ENCODE data around the gene GPR171.
A peak's percentile ranks its signal among the peaks of the same experiment; 100 is the strongest.

The GPR171 gene

DNA sequence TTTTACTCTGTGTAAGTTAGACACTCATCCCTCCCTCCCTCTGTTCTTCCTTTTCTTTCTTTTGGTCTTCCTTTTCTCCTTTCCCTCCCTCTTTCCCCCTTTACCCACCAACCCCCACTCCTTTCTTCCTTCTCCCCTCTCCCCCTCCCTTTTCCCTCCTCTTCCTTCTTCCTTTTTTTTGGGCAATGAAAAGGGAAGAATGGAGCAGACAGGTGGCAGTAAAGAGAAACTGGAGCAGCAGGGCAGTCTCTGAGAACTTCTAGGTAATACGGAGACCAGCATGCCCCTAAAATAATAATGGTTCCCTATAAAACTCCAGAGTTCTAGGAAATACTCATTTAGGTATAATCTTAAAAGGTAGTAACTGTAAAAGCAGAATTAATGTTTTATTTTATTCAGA is 11.4 kb upstream of the GPR171 start:
- peaks cover 7 to 22% of the 10 kb centered on the region in 2 donors for H3K4me1 ChIP-seq (ENCODE audit: control insufficient read depth in 1 of 2, insufficient read depth in 2 of 2, low read length in 2 of 2)
- no peak overlapping the region for H3K9ac ChIP-seq (ENCODE audit: low read depth in 1 of 2, low read length in 2 of 2)
- no peaks in the 10 kb centered on the region for H3K36me3 ChIP-seq (ENCODE audit: control insufficient read depth in 1 of 2, insufficient read depth in 2 of 2, low read length in 2 of 2)
- no peak overlapping the region for H3K4me3 ChIP-seq (ENCODE audit: low read depth in 1 of 2, low read length in 2 of 2)
- no peak overlapping the region for H3K27ac ChIP-seq (ENCODE audit: low read depth, low read length)
- no peaks in the 10 kb centered on the region for H3K27me3 ChIP-seq (ENCODE audit: control insufficient read depth in 1 of 2, insufficient read depth in 2 of 2, low read length in 2 of 2)
- H3K9me3 ChIP-seq (ENCODE audit: control insufficient read depth in 1 of 2, low read length in 2 of 2): no peaks in the 10 kb centered on the region

DNA sequence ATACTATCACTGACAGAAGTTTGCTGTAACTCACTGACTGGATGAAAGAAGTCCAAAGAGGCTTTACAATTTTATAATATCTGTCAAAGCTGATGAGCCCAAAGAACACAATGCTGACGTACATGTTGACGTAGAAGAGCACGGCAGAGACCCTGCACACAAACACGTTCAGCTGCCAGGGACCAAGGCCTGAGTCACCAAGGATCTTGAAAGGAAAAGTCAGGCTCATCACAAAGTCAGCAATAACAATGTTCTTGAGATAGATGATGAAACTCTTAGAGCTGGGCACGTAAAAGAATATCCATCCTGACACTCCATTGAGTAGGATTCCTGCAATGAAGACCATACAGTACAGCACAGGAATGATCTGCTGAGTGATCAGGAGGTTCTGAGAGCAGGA is 10.9 kb upstream of the GPR171 start:
- H3K36me3 ChIP-seq (ENCODE audit: control insufficient read depth in 1 of 2, insufficient read depth in 2 of 2, low read length in 2 of 2): no peaks in the 10 kb centered on the region
- H3K9me3 ChIP-seq (ENCODE audit: control insufficient read depth in 1 of 2, low read length in 2 of 2): no peaks in the 10 kb centered on the region
- H3K9ac ChIP-seq (ENCODE audit: low read depth in 1 of 2, low read length in 2 of 2): no peak overlapping the region
- H3K4me1 ChIP-seq (ENCODE audit: control insufficient read depth in 1 of 2, insufficient read depth in 2 of 2, low read length in 2 of 2): peaks cover 7 to 22% of the 10 kb centered on the region in 2 donors
- no peak overlapping the region for H3K4me3 ChIP-seq (ENCODE audit: low read depth in 1 of 2, low read length in 2 of 2)
- H3K27ac ChIP-seq (ENCODE audit: low read depth, low read length): no peak overlapping the region
- H3K27me3 ChIP-seq (ENCODE audit: control insufficient read depth in 1 of 2, insufficient read depth in 2 of 2, low read length in 2 of 2): no peaks in the 10 kb centered on the region

DNA sequence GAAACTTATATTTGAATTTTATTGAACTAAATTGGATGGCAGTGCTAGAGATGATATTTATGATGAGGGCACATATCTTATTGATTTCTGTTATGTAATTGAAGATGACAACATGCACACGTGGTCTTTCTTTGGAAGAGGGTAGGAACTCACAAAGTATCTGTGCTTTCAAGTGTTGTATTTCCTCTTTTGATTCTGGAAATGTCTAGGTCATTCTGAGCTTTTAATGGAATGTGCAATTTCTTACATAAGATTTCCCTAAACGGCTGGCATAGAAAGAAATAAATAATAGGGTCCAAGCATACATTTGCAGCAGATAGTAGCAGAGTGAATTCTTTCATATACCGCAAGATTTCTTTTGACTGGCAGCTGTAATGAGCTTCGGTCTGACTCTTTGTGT is 10.1 kb upstream of the GPR171 start:
- H3K36me3 ChIP-seq (ENCODE audit: control insufficient read depth in 1 of 2, insufficient read depth in 2 of 2, low read length in 2 of 2): no peaks in the 10 kb centered on the region

DNA sequence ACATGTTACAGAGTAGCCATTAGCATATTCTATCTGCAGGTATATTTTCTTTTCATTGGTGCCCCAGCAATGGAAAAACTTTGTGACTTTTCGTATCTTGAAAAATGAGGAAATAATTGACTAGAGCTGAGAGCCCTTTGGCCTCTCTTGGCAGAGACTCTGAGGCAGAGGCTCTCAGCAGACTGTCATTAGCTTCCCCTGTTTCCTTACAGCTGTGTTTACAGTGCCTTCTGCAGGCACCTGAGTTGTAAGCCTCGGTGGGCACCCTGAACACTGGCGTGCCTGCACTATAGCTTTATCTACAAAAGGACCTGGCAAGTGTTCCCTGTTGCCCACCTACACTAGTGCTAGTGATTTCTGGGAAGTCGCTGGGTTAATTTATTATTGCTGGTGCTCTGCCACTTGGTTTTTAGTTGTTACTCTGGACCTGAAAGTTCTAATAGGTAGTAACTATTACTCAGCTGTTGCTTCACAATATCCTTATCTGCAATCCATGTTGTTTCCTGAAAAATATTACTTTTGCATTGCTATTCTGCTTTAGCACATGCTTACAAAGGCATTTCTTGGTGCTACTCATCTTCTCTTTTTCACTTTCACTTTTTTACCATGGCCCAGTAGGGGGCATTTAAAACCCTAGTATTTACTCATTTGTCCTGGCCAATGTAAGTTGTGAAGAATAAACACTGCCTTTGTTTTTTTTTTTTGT is 7.8 kb upstream of the GPR171 start:
- Histone ChIP-seq H3K9me3 (ENCODE audit: control insufficient read depth in 1 of 2, low read length in 2 of 2) (no peaks in the 10 kb centered on the region), H3K27ac (ENCODE audit: low read depth, low read length) (no peak overlapping the region), H3K27me3 (ENCODE audit: control insufficient read depth in 1 of 2, insufficient read depth in 2 of 2, low read length in 2 of 2) (no peaks in the 10 kb centered on the region), H3K36me3 (ENCODE audit: control insufficient read depth in 1 of 2, insufficient read depth in 2 of 2, low read length in 2 of 2) (no peaks in the 10 kb centered on the region), H3K4me1 (ENCODE audit: control insufficient read depth in 1 of 2, insufficient read depth in 2 of 2, low read length in 2 of 2) (peaks cover 7 to 22% of the 10 kb centered on the region in 2 donors), H3K4me3 (ENCODE audit: low read depth in 1 of 2, low read length in 2 of 2) (peak overlapping the region; percentile 45 to 51), H3K9ac (ENCODE audit: low read depth in 1 of 2, low read length in 2 of 2) (no peak overlapping the region)

More for the DNA sequence above, 10.1 kb upstream of the GPR171 start:
- Histone ChIP-seq H3K4me3 (ENCODE audit: low read depth in 1 of 2, low read length in 2 of 2) (no peak overlapping the region), H3K9me3 (ENCODE audit: control insufficient read depth in 1 of 2, low read length in 2 of 2) (no peaks in the 10 kb centered on the region), H3K4me1 (ENCODE audit: control insufficient read depth in 1 of 2, insufficient read depth in 2 of 2, low read length in 2 of 2) (peaks cover 7 to 22% of the 10 kb centered on the region in 2 donors), H3K27ac (ENCODE audit: low read depth, low read length) (no peak overlapping the region), H3K27me3 (ENCODE audit: control insufficient read depth in 1 of 2, insufficient read depth in 2 of 2, low read length in 2 of 2) (no peaks in the 10 kb centered on the region), H3K9ac (ENCODE audit: low read depth in 1 of 2, low read length in 2 of 2) (no peak overlapping the region)

DNA sequence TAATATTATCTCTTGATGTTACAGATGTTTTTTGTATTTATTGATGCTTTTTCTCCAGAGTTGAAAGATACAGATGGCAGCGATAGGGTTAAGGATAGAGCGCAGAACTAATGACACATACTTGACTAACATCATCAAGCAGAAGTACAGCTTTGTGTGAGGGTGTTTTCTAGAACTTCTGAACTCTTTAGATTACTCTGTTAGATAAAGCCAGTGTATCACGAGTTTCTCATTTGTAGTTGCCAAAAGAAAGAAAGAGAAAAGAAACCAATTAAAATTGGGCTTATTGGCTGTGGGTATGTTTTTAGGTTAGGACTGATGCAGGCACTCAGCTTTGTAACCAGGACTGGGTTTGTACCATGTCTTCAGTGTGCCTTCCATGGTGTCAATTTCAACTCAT is 6.6 kb upstream of the GPR171 start:
- H3K27ac ChIP-seq (ENCODE audit: low read depth, low read length): no peak overlapping the region

DNA sequence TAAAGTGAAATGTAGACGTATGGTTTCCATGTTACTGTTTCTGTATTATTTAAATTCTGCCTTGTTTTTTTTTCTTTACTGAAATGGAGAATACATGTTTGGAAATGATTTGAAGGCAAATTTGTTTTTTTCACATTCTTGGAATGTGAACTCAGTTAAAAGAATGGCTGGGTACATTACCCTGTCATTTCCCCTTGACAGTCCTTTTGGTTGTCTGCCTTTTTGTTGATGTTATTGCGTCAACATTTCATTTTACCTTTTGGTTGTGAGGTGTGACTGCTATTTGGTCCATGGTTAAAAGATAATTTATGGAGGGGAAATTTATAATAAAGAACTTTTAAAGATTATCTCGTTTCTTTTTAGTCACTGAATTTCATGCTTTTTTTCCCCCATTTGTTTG is 3.2 kb upstream of the GPR171 start:
- Histone ChIP-seq H3K36me3 (ENCODE audit: control insufficient read depth in 1 of 2, insufficient read depth in 2 of 2, low read length in 2 of 2) (no peaks in the 10 kb centered on the region), H3K27ac (ENCODE audit: low read depth, low read length) (no peak overlapping the region), H3K4me3 (ENCODE audit: low read depth in 1 of 2, low read length in 2 of 2) (no peak overlapping the region), H3K9me3 (ENCODE audit: control insufficient read depth in 1 of 2, low read length in 2 of 2) (no peaks in the 10 kb centered on the region), H3K9ac (ENCODE audit: low read depth in 1 of 2, low read length in 2 of 2) (no peak overlapping the region), H3K4me1 (ENCODE audit: control insufficient read depth in 1 of 2, insufficient read depth in 2 of 2, low read length in 2 of 2) (peaks cover 7 to 16% of the 10 kb centered on the region in 2 donors), H3K27me3 (ENCODE audit: control insufficient read depth in 1 of 2, insufficient read depth in 2 of 2, low read length in 2 of 2) (no peaks in the 10 kb centered on the region)

More for the DNA sequence above, 6.6 kb upstream of the GPR171 start:
- H3K9ac ChIP-seq (ENCODE audit: low read depth in 1 of 2, low read length in 2 of 2): no peak overlapping the region
- H3K4me3 ChIP-seq (ENCODE audit: low read depth in 1 of 2, low read length in 2 of 2): no peak overlapping the region
- H3K4me1 ChIP-seq (ENCODE audit: control insufficient read depth in 1 of 2, insufficient read depth in 2 of 2, low read length in 2 of 2): peaks cover 7 to 22% of the 10 kb centered on the region in 2 donors
- H3K36me3 ChIP-seq (ENCODE audit: control insufficient read depth in 1 of 2, insufficient read depth in 2 of 2, low read length in 2 of 2): no peaks in the 10 kb centered on the region
- no peaks in the 10 kb centered on the region for H3K27me3 ChIP-seq (ENCODE audit: control insufficient read depth in 1 of 2, insufficient read depth in 2 of 2, low read length in 2 of 2)
- no peaks in the 10 kb centered on the region for H3K9me3 ChIP-seq (ENCODE audit: control insufficient read depth in 1 of 2, low read length in 2 of 2)

DNA sequence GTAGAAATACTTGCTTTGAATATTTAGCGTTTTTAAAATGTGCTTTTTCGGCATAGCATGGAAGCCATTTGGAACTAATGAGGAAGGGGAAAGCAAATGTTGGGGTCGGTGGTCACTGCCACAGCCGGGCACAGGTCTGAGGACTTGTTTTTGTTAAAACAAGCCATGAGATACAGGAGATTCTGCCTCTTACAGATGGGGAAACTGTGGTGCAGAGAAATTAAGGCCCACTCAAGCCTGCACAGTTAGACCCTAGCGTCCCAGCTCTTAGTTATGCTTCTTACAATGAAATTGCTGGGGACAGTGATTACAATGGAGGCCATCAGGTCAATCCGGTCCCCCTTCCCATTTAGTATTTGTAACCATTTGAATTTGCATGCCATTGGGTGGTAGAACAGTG is 2.5 kb upstream of the GPR171 start:
- Histone ChIP-seq H3K27me3 (ENCODE audit: control insufficient read depth in 1 of 2, insufficient read depth in 2 of 2, low read length in 2 of 2) (no peaks in the 10 kb centered on the region), H3K9ac (ENCODE audit: low read depth in 1 of 2, low read length in 2 of 2) (no peak overlapping the region), H3K27ac (ENCODE audit: low read depth, low read length) (no peak overlapping the region), H3K4me3 (ENCODE audit: low read depth in 1 of 2, low read length in 2 of 2) (no peak overlapping the region), H3K36me3 (ENCODE audit: control insufficient read depth in 1 of 2, insufficient read depth in 2 of 2, low read length in 2 of 2) (no peaks in the 10 kb centered on the region), H3K9me3 (ENCODE audit: control insufficient read depth in 1 of 2, low read length in 2 of 2) (no peaks in the 10 kb centered on the region), H3K4me1 (ENCODE audit: control insufficient read depth in 1 of 2, insufficient read depth in 2 of 2, low read length in 2 of 2) (peaks cover 7 to 10% of the 10 kb centered on the region in 2 donors)

DNA sequence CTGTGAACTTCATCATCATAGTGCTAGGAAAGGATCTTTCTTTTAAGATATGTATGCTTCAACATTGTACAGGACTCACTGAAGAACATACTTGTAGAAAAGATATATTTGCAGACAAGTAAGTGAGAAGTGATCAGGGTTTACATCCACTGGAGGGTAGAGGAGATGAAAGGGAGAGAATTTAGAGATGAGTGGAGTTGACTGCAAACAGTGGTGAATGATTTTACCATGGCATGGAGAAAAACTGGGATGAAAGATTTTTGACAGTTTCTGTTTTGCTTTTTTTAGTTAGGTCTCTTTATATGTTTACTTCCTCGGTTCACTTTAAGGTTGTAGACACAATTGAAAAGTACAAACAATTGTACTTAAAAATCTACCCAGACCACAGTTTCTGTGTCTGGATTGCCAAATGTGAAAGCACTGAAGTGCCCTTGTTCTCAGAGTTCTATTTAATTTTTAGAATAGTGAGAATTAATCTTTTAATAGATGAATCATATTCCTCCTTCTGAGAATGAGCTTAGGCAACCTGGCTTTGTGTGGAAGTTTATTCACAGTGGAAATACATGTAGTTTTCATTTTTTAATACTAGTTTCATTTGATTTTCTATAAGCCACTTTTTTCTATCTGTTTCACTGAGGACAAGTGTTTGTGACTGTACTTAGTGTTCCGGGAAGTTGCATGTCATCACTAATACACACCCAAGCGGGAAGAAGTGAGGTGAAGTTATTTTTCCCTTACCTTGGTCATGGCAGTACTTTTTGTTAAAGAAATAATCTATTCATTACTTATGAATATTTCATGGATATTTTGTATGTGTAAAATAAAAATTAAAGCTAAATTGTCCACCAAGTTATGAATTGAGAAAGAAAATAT is 1.8 kb upstream of the GPR171 start:
- Histone ChIP-seq H3K4me3 (ENCODE audit: low read depth in 1 of 2, low read length in 2 of 2) (no peak overlapping the region), H3K27ac (ENCODE audit: low read depth, low read length) (no peak overlapping the region), H3K9ac (ENCODE audit: low read depth in 1 of 2, low read length in 2 of 2) (peak overlapping the region in 1 of 2 donors; percentile 6), H3K36me3 (ENCODE audit: control insufficient read depth in 1 of 2, insufficient read depth in 2 of 2, low read length in 2 of 2) (no peaks in the 10 kb centered on the region), H3K27me3 (ENCODE audit: control insufficient read depth in 1 of 2, insufficient read depth in 2 of 2, low read length in 2 of 2) (no peaks in the 10 kb centered on the region), H3K4me1 (ENCODE audit: control insufficient read depth in 1 of 2, insufficient read depth in 2 of 2, low read length in 2 of 2) (peaks cover 3 to 6% of the 10 kb centered on the region in 2 donors), H3K9me3 (ENCODE audit: control insufficient read depth in 1 of 2, low read length in 2 of 2) (no peaks in the 10 kb centered on the region)

DNA sequence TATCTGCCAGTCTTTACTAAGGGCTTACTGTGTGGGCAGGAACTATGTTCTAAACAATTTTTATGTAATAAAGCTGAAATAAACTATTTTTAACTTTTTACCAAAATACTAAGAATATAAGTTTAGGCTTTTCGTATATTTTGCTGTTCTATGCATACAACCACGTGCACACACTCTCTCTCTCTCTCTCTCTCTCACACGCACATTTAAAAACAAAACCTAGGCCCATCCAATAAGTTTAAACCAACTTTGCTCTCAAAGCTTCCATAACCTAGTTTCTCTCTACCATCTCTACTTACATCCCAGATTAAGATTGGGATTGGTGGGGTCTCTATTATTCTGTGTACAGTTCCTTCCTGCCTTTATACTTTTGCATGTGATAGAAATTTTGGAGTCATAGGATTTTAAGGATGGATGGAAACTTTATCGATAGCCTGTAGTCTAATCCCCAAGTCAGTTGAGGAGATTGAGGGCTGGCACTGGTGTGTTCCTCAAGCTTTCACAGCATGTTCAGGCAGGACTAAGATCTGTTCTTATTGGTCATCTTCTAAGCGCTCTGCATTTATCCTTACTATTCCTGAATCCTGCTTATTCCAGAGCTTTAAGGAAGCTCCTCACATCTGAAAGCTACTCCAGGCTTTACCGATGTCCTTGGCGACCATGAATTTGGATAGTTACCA is 1.8 kb downstream of the GPR171 start:
- H3K27me3 ChIP-seq (ENCODE audit: control insufficient read depth in 1 of 2, insufficient read depth in 2 of 2, low read length in 2 of 2): no peaks in the 10 kb centered on the region
- peaks cover 0 to 17% of the 10 kb centered on the region in 2 donors for H3K4me1 ChIP-seq (ENCODE audit: control insufficient read depth in 1 of 2, insufficient read depth in 2 of 2, low read length in 2 of 2)
- H3K9ac ChIP-seq (ENCODE audit: low read depth in 1 of 2, low read length in 2 of 2): peak overlapping the region; percentile 8 to 39
- H3K36me3 ChIP-seq (ENCODE audit: control insufficient read depth in 1 of 2, insufficient read depth in 2 of 2, low read length in 2 of 2): no peaks in the 10 kb centered on the region
- H3K4me3 ChIP-seq (ENCODE audit: low read depth in 1 of 2, low read length in 2 of 2): peak overlapping the region in 1 of 2 donors; percentile 8
- no peaks in the 10 kb centered on the region for H3K9me3 ChIP-seq (ENCODE audit: control insufficient read depth in 1 of 2, low read length in 2 of 2)
- H3K27ac ChIP-seq (ENCODE audit: low read depth, low read length): no peak overlapping the region

DNA sequence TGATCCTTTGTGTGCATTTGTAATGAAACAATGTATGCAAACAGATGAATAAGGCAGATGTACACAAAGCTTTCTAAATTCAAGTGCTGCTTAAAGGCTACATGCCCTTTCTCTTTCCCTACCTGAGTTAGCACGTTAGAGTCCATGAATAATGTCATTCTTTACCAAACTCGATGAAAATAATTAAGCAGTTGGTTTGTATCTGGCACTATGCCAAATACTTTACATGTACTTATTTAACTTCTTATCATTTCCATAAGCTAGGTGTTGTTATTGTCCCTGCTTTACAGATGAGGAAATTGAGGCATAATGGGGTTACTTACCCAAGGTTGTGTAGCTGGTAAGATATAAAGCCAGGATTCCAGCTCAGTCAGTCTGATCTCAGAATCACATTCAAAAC is 2.4 kb downstream of the GPR171 start:
- H3K27me3 ChIP-seq (ENCODE audit: control insufficient read depth in 1 of 2, insufficient read depth in 2 of 2, low read length in 2 of 2): no peaks in the 10 kb centered on the region
- H3K4me1 ChIP-seq (ENCODE audit: control insufficient read depth in 1 of 2, insufficient read depth in 2 of 2, low read length in 2 of 2): peaks cover 0 to 17% of the 10 kb centered on the region in 2 donors
- H3K4me3 ChIP-seq (ENCODE audit: low read depth in 1 of 2, low read length in 2 of 2): no peak overlapping the region
- no peak overlapping the region for H3K27ac ChIP-seq (ENCODE audit: low read depth, low read length)
- H3K36me3 ChIP-seq (ENCODE audit: control insufficient read depth in 1 of 2, insufficient read depth in 2 of 2, low read length in 2 of 2): no peaks in the 10 kb centered on the region
- H3K9ac ChIP-seq (ENCODE audit: low read depth in 1 of 2, low read length in 2 of 2): no peak overlapping the region
- H3K9me3 ChIP-seq (ENCODE audit: control insufficient read depth in 1 of 2, low read length in 2 of 2): no peaks in the 10 kb centered on the region

Data from duodenal mucosa (tissue), 2 donors.